H9 (cell line): ENCODE results near the gene KRT85. TPM values are rescaled to one million over a fixed set of nuclear protein-coding genes. Genes with fewer than 3 reads are reported as not detected.

Experiments
- DNase-seq: peaks from one replicate; pipeline ENCODE4 v3.0.0-alpha.2; 2017
- H2AFZ ChIP-seq: one replicate; pipeline ENCODE4 v1.6.1; 2013; ENCODE audit warnings: mild to moderate bottlenecking, low read length, control low read depth, moderate library complexity
- H2AK5ac ChIP-seq: 2 replicates; pipeline ENCODE4 v1.6.1; 2013; ENCODE audit warnings: low read length, control low read depth, mixed read lengths; ENCODE audit not compliant: insufficient read length
- H2BK120ac ChIP-seq: one replicate; pipeline ENCODE4 v1.6.1; 2013; ENCODE audit warnings: low read depth, mild to moderate bottlenecking, low read length, control low read depth, inconsistent platforms; ENCODE audit not compliant: poor library complexity, severe bottlenecking
- H2BK12ac ChIP-seq: 2 replicates; pipeline ENCODE4 v1.6.1; 2013; ENCODE audit warnings: low read length, control low read depth, mixed read lengths, low read depth; ENCODE audit not compliant: insufficient read length
- H2BK15ac ChIP-seq: 2 replicates; pipeline ENCODE4 v1.6.1; 2013; ENCODE audit warnings: low read depth, low read length, control low read depth
- H2BK20ac ChIP-seq: one replicate; pipeline ENCODE4 v1.6.1; 2013; ENCODE audit warnings: low read depth, mild to moderate bottlenecking, low read length, control low read depth, inconsistent platforms; ENCODE audit not compliant: poor library complexity, severe bottlenecking
- H2BK5ac ChIP-seq: 2 replicates; pipeline ENCODE4 v1.6.1; 2013; ENCODE audit warnings: low read length, control low read depth, mixed read lengths; ENCODE audit not compliant: insufficient read length
- H3K14ac ChIP-seq: 2 replicates; pipeline ENCODE4 v1.6.1; 2013; ENCODE audit warnings: low read length, control low read depth; ENCODE audit not compliant: insufficient read depth
- H3K18ac ChIP-seq: 2 replicates; pipeline ENCODE4 v1.6.1; 2013; ENCODE audit warnings: low read depth, mild to moderate bottlenecking, mixed read lengths, low read length, control low read depth; ENCODE audit not compliant: insufficient read length
- H3K23ac ChIP-seq: 2 replicates; pipeline ENCODE4 v1.6.1; 2013; ENCODE audit warnings: low read length, control low read depth, mixed read lengths, low read depth; ENCODE audit not compliant: insufficient read length
- H3K23me2 ChIP-seq: 2 replicates; pipeline ENCODE4 v1.6.1; 2013; ENCODE audit warnings: low read depth, mild to moderate bottlenecking, mixed read lengths, low read length, control low read depth; ENCODE audit not compliant: insufficient read length, poor library complexity, severe bottlenecking
- H3K27ac ChIP-seq: 2 replicates; pipeline ENCODE4 v1.5.1; 2013; ENCODE audit warnings: low read length, control low read depth, mixed read lengths, low read depth; ENCODE audit not compliant: insufficient read length
- H3K27me3 ChIP-seq: 2 replicates; pipeline ENCODE4 v1.6.1; 2013; ENCODE audit warnings: low read length, control low read depth, inconsistent platforms; ENCODE audit not compliant: insufficient read depth
- H3K4ac ChIP-seq: 2 replicates; pipeline ENCODE4 v1.6.1; 2013; ENCODE audit warnings: low read depth, mild to moderate bottlenecking, control low read depth, inconsistent platforms, low read length, moderate library complexity
- H3K4me1 ChIP-seq: 2 replicates; pipeline ENCODE4 v1.6.1; 2013; ENCODE audit warnings: low read length, control low read depth, inconsistent platforms; ENCODE audit not compliant: insufficient read depth
- H3K4me2 ChIP-seq: 2 replicates; pipeline ENCODE4 v1.6.1; 2013; ENCODE audit warnings: low read length, control low read depth, mixed read lengths; ENCODE audit not compliant: insufficient read length, insufficient read depth
- H3K56ac ChIP-seq: 2 replicates; pipeline ENCODE4 v1.6.1; 2013; ENCODE audit warnings: low read depth, mild to moderate bottlenecking, mixed read lengths, low read length, control low read depth; ENCODE audit not compliant: insufficient read length
- H3K79me1 ChIP-seq: 2 replicates; pipeline ENCODE4 v1.6.1; 2013; ENCODE audit warnings: low read depth, mild to moderate bottlenecking, moderate library complexity, low read length, control low read depth, inconsistent platforms; ENCODE audit not compliant: insufficient read depth, poor library complexity, severe bottlenecking
- H3K79me2 ChIP-seq: 2 replicates; pipeline ENCODE4 v1.6.1; 2013; ENCODE audit warnings: low read length, control low read depth, inconsistent platforms; ENCODE audit not compliant: insufficient read depth
- H3K9ac ChIP-seq: 2 replicates; pipeline ENCODE4 v1.6.1; 2013; ENCODE audit warnings: low read length, control low read depth, mixed read lengths; ENCODE audit not compliant: insufficient read length; ENCODE audit errors: extremely low read depth
- H3K9me3 ChIP-seq: one replicate; pipeline ENCODE4 v1.6.1; 2013; ENCODE audit warnings: low read depth, low read length, inconsistent platforms; ENCODE audit not compliant: control insufficient read depth
- H3T11ph ChIP-seq: one replicate; pipeline ENCODE4 v1.6.1; 2013; ENCODE audit warnings: mild to moderate bottlenecking, low read length, control low read depth, inconsistent platforms
- H4K20me1 ChIP-seq: one replicate; pipeline ENCODE4 v1.6.1; 2013; ENCODE audit not compliant: control insufficient read depth, insufficient read length, insufficient read depth
- H4K5ac ChIP-seq: 2 replicates; pipeline ENCODE4 v1.6.1; 2013; ENCODE audit warnings: low read depth, mild to moderate bottlenecking, mixed read lengths, low read length, control low read depth; ENCODE audit not compliant: insufficient read length
- H4K8ac ChIP-seq: replicated peaks from 2 replicates; pipeline ENCODE4 v1.6.1; 2013; ENCODE audit warnings: low read length, control low read depth, mixed read lengths, low read depth; ENCODE audit not compliant: insufficient read length
- H4K91ac ChIP-seq: 2 replicates; pipeline ENCODE4 v1.6.1; 2013; ENCODE audit warnings: low read depth, mild to moderate bottlenecking, moderate library complexity, mixed read lengths, low read length, control low read depth; ENCODE audit not compliant: insufficient read length
- H3K27ac Mint-ChIP-seq, 3 experiments: 2 replicates in 2 of 3; 3 replicates in 1 of 3; pipeline ENCODE4 v1.8.0; 2020 to 2021; ENCODE audit warnings: mixed read lengths in 3 of 3, mild to moderate bottlenecking in 1 of 3, moderate library complexity in 1 of 3
- H3K27me3 Mint-ChIP-seq: 2 replicates; pipeline ENCODE4 v1.8.0; 2021; ENCODE audit warnings: low read depth, mild to moderate bottlenecking, moderate library complexity, mixed read lengths
- H3K36me3 Mint-ChIP-seq, 3 experiments: 2 replicates in 2 of 3; 3 replicates in 1 of 3; pipeline ENCODE4 v1.8.0; 2020 to 2021; ENCODE audit warnings: low read depth in 3 of 3, mixed read lengths in 3 of 3; ENCODE audit not compliant: insufficient read depth in 1 of 3
- H3K4me1 Mint-ChIP-seq, 2 experiments: 2 replicates each; pipeline ENCODE4 v1.8.0; 2020; ENCODE audit warnings: mixed read lengths in 2 of 2
- H3K4me3 Mint-ChIP-seq, 2 experiments: 2 replicates in 1 of 2; 3 replicates in 1 of 2; pipeline ENCODE4 v1.8.0; 2020 to 2021; ENCODE audit warnings: mild to moderate bottlenecking in 2 of 2, mixed read lengths in 2 of 2, moderate library complexity in 1 of 2
- H3K9me3 Mint-ChIP-seq, 2 experiments: 2 replicates in 1 of 2; 3 replicates in 1 of 2; pipeline ENCODE4 v1.8.0; 2020; ENCODE audit warnings: mild to moderate bottlenecking in 2 of 2, mixed read lengths in 2 of 2, moderate library complexity in 1 of 2
- WGBS: extraction: QIAGEN DNeasy Blood & Tissue Kit; methylation state at CpG from one replicate; pipeline ENCODE4 v1.1.7; 2013; ENCODE audit warnings: missing lambda C conversion rate, low lambda C conversion rate, mixed read lengths; ENCODE audit not compliant: insufficient read length; ENCODE audit errors: extremely low coverage; 5-methylcytosine and 5-hydroxymethylcytosine counted together
- total RNA-seq: library from RNA; stranded (reverse); gene quantifications from 2 replicates; pipeline ENCODE4 v1.2.1, GENCODE V29; 2021
- TF ChIP-seq, protein P1 (sequence below): fragments of 200-600 bp; sonication (generic); conservative IDR thresholded peaks from 3 replicates; pipeline ENCODE4 v1.8.0; 2021; ENCODE audit warnings: antibody characterized with exemption, mild to moderate bottlenecking

The KRT85 gene
- total RNA-seq, 1 experiment from 2014 or later = not detected

GRCh38 chr12:52402873-52403540, 35.7 kb upstream of the KRT85 start:
- H3K23me2 ChIP-seq = no peaks in the 10 kb centered on the region
- H2BK120ac ChIP-seq = no peak overlapping the region
- no peak overlapping the region for H2BK15ac ChIP-seq
- no peak overlapping the region for H3K4ac ChIP-seq
- no peaks in the 10 kb centered on the region for H3K79me1 ChIP-seq
- no peak overlapping the region for H2AFZ ChIP-seq
- H2BK5ac ChIP-seq = no peak overlapping the region
- H3K23ac ChIP-seq = no peak overlapping the region
- Mint-ChIP-seq H3K27me3 (peaks cover under 1% of the 10 kb centered on the region), H3K36me3 (no peaks in the 10 kb centered on the region; a peak in 1 of 7 replicates), H3K27ac (peak overlapping the region in 1 of 3 experiments; percentile 10; a peak in 1 of 7 replicates), H3K9me3 (peaks cover 3 to 4% of the 10 kb centered on the region in 2 experiments; a peak in 4 of 5 replicates), H3K4me3 (no peak overlapping the region), H3K4me1 (peaks cover 10 to 13% of the 10 kb centered on the region in 2 experiments)
- H3K14ac ChIP-seq = no peak overlapping the region
- H2BK12ac ChIP-seq = no peak overlapping the region
- TF ChIP-seq, protein P1, sequence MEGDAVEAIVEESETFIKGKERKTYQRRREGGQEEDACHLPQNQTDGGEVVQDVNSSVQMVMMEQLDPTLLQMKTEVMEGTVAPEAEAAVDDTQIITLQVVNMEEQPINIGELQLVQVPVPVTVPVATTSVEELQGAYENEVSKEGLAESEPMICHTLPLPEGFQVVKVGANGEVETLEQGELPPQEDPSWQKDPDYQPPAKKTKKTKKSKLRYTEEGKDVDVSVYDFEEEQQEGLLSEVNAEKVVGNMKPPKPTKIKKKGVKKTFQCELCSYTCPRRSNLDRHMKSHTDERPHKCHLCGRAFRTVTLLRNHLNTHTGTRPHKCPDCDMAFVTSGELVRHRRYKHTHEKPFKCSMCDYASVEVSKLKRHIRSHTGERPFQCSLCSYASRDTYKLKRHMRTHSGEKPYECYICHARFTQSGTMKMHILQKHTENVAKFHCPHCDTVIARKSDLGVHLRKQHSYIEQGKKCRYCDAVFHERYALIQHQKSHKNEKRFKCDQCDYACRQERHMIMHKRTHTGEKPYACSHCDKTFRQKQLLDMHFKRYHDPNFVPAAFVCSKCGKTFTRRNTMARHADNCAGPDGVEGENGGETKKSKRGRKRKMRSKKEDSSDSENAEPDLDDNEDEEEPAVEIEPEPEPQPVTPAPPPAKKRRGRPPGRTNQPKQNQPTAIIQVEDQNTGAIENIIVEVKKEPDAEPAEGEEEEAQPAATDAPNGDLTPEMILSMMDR = no peak
- H3K9me3 ChIP-seq = no peaks in the 10 kb centered on the region
- H3K56ac ChIP-seq = no peak overlapping the region
- H4K91ac ChIP-seq = no peak overlapping the region
- no peak overlapping the region for H4K8ac ChIP-seq
- no peak overlapping the region for H3K18ac ChIP-seq
- no peak overlapping the region for H4K5ac ChIP-seq
- no peak overlapping the region for H2AK5ac ChIP-seq
- no peaks in the 10 kb centered on the region for H3K79me2 ChIP-seq
- no peak overlapping the region for H3T11ph ChIP-seq
- no peak overlapping the region for H2BK20ac ChIP-seq
- WGBS = no CpG with 5 or more reads among the region's 3 CpGs
- H3K27me3 ChIP-seq = no peaks in the 10 kb centered on the region; the same call in 1 of the 2 replicates
- no peak overlapping the region for H3K4me2 ChIP-seq
- H3K27ac ChIP-seq = no peak overlapping the region
- H4K20me1 ChIP-seq = no peaks in the 10 kb centered on the region
- H3K9ac ChIP-seq = no peak overlapping the region
- H3K4me1 ChIP-seq = peaks cover 1% of the 10 kb centered on the region; the same call in 1 of the 2 replicates
- DNase-seq = no peak
